ENCODE measurements around the gene PSD4.

The PSD4 gene

GRCh38 chr2:113242327-113242726 lies 68.6 kb downstream of the PSD4 start:
- no peak for DNase-seq

GRCh38 chr2:113245276-113245711 lies 71.5 kb downstream of the PSD4 start:
- no peak for DNase-seq

GRCh38 chr2:113246606-113247005 lies 72.8 kb downstream of the PSD4 start:
- DNase-seq: no peak

- peak; percentile 6 to 47 for DNase-seq
Observed at GRCh38 chr2:113248997-113249770, 75.4 kb downstream of the PSD4 start.

- DNase-seq: no peak
Observed at GRCh38 chr2:113251118-113251517, 77.3 kb downstream of the PSD4 start.

GRCh38 chr2:113252047-113252590 lies 78.3 kb downstream of the PSD4 start:
- no peak for DNase-seq

GRCh38 chr2:113253453-113253852 lies 79.7 kb downstream of the PSD4 start:
- DNase-seq: no peak

- DNase-seq: no peak
Observed at GRCh38 chr2:113255140-113256070, 81.6 kb downstream of the PSD4 start.

- no peak for DNase-seq
Observed at GRCh38 chr2:113257516-113258264, 83.9 kb downstream of the PSD4 start.

GRCh38 chr2:113258471-113259147 lies 84.8 kb downstream of the PSD4 start:
- DNase-seq: no peak

Data from SHP77 (cell line).